ENCODE measurements around the gene TAS2R3.

Gene TAS2R3

DNA sequence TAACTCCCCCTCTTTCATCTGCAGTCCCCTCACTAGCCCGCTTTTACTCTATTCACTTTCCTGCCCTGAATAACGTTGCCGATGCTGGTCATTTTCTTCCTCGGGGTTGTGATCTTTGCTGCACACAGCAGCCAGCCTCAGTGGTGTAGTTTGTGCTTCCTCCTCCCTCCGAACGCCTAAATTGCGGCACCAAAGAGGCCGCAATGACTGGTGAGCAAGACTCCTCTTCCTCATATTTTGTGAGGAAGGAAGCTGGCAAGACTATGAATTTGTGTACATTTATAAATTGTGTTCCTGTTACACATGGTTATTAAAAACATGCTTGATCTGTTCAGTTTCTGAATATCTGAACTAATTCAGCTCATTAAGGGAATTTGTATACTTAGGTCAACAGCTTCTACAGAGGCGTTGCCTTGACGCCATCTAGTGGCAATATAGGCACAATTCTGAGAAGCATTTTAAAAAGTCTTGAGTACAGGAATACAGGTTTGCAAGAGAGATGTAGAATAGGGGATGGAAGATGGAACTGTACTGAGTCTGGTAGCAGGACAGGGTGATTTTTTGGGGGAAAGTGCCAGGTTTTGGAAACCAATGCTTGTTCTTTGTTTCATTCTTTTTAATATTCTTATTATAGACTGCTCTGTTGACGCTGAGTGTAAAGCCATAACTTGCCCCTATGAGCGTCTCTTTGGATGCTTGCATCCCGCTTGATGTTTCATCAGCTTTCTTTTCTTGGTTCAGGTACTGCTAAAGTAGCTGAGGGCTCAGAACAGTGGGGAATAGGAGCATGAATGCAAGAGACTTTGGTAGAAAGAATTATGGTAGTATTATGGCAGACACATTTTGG is 22.0 kb downstream of the TAS2R3 start:
- DNase-seq = peak; percentile 49 to 68

GRCh38 chr7:141788296-141788695 is 24.4 kb downstream of the TAS2R3 start:
- no peak for DNase-seq

DNA sequence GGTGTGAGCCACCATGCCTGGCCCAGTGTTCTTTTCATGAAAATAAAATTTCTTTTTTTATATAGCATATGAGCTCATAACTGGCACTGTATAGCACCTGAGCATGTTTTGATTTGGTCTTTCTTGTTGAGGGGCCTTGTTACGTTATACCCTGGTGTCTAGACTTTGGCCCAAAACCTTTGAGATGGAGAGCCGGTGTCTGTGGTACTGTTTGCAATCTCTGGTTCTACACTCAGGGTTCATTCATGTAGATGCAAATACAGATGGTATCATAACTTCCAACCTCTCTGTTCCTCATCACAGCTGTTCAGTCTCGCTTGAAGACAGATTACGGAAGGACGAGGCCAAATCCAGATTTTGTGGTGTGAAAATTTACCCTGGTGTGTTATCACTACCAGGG is 26.0 kb downstream of the TAS2R3 start, which contains the start of gene TAS2R5:
TSS of gene TAS2R5 (plus strand) at position 301 of the 400 bp plus-strand sequence. CDS start 145 bp downstream, outside the sequence.
- no peak for DNase-seq

GRCh38 chr7:141792526-141792925 is 28.6 kb downstream of the TAS2R3 start:
- no peak for DNase-seq
